DND-41 (cell line): ENCODE results near the gene CASP8AP2.

Source experiments
- ATAC-seq: fragments of 200-7000 bp; cut with Tn5 transposase; 3 replicates; pipeline ENCODE4 v1.9.1; 2021; ENCODE audit warnings: low read depth; ENCODE audit not compliant: insufficient read depth
- DNase-seq: peaks from one replicate; pipeline ENCODE4 v3.0.0-alpha.2; 2020
- H2AFZ ChIP-seq: 2 replicates; pipeline ENCODE4 v1.6.0; 2012; ENCODE audit warnings: low read depth, low read length
- H3K27ac ChIP-seq: 2 replicates; pipeline ENCODE4 v1.5.1; 2012; ENCODE audit warnings: low read length, inconsistent platforms
- H3K27me3 ChIP-seq: fragments of 200-600 bp; sonication (generic); 2 replicates; pipeline ENCODE4 v1.6.0; 2012; ENCODE audit warnings: low read length, mild to moderate bottlenecking, inconsistent platforms; ENCODE audit not compliant: insufficient read depth, poor library complexity
- H3K36me3 ChIP-seq: 2 replicates; pipeline ENCODE4 v1.5.1; 2012; ENCODE audit warnings: low read length, inconsistent platforms; ENCODE audit not compliant: insufficient read depth
- H3K4me1 ChIP-seq: 2 replicates; pipeline ENCODE4 v1.5.1; 2012; ENCODE audit warnings: mild to moderate bottlenecking, low read length; ENCODE audit not compliant: insufficient read depth
- H3K4me2 ChIP-seq: 2 replicates; pipeline ENCODE4 v1.6.0; 2012; ENCODE audit warnings: mild to moderate bottlenecking, moderate library complexity, low read length, inconsistent platforms; ENCODE audit not compliant: insufficient read depth
- H3K4me3 ChIP-seq, 2 experiments: fragments of 200-600 bp in 1 of 2; shearing (Covaris generic) in 1 of 2; 2 replicates each; pipeline ENCODE4 v1.5.1; 2012 to 2016; ENCODE audit warnings: inconsistent platforms in 2 of 2, low read length in 2 of 2, mild to moderate bottlenecking in 2 of 2, low read depth in 1 of 2, moderate library complexity in 1 of 2
- H3K79me2 ChIP-seq: 2 replicates; pipeline ENCODE4 v1.6.0; 2012; ENCODE audit warnings: low read length, inconsistent platforms; ENCODE audit not compliant: insufficient read depth
- H3K9ac ChIP-seq: 2 replicates; pipeline ENCODE4 v1.6.0; 2012; ENCODE audit warnings: low read depth, mild to moderate bottlenecking, inconsistent platforms, low read length, moderate library complexity
- H3K9me3 ChIP-seq: 2 replicates; pipeline ENCODE4 v1.5.1; 2012; ENCODE audit warnings: low read length, moderate library complexity, mild to moderate bottlenecking, inconsistent platforms; ENCODE audit not compliant: insufficient read depth, severe bottlenecking
- H4K20me1 ChIP-seq: 2 replicates; pipeline ENCODE4 v1.6.0; 2012; ENCODE audit warnings: low read length; ENCODE audit not compliant: insufficient read depth
- EZH2 ChIP-seq: IDR thresholded peaks from 3 replicates; pipeline ENCODE4 v1.6.1; 2012; ENCODE audit warnings: borderline replicate concordance, low read depth, mild to moderate bottlenecking, moderate library complexity, low read length, inconsistent platforms; ENCODE audit not compliant: severe bottlenecking
- TF ChIP-seq, protein P1 (sequence below): IDR thresholded peaks from 2 replicates; pipeline ENCODE4 v1.5.1; 2012; ENCODE audit warnings: borderline replicate concordance, low read length, moderate library complexity, mild to moderate bottlenecking; ENCODE audit not compliant: poor library complexity, severe bottlenecking; ENCODE audit errors: extremely low read depth

The CASP8AP2 gene

DNA sequence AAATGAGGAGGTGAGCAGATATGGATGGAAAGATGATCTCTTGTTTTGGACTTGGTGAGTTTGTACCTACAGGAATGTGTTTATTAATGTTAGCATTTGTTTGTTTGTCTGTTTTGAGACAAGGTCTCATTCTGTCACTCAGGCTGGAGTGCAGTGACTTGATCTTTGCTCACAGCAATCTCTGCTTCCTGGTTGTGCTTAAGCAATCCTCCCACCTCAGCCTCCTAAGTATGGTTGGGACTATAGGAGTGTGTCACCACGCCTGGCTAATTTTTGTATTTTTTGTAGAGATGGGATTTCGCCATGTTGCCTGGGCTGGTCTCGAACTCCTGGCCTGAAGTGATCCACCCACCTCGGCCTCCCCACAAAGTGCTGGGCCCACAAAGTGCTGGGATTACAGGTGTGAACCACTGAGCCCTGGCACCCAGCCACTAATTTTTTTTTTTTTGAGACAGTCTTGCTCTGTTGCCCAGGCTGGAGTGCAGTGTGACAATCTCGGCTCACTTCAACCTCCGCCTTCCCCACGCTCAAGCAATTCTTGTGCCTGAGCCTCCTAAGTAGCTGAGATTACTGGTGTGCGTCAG, 7.1 kb downstream of the CASP8AP2 start:
- Histone ChIP-seq H3K79me2 (peaks cover 92% of the 10 kb centered on the region), H4K20me1 (peaks cover 31% of the 10 kb centered on the region; the same call in 1 of the 2 replicates), H3K4me3 (no peak overlapping the region), H3K4me2 (no peak overlapping the region), H3K9me3 (no peaks in the 10 kb centered on the region), H3K36me3 (peaks cover 66% of the 10 kb centered on the region), H3K4me1 (peaks cover 10% of the 10 kb centered on the region; the same call in 1 of the 2 replicates), H3K9ac (no peak overlapping the region), H3K27me3 (no peaks in the 10 kb centered on the region), H3K27ac (no peak overlapping the region), H2AFZ (no peak overlapping the region)
- 0 out of 3 replicates have a peak, but pooled peaks have one; percentile 20 for ATAC-seq
- TF ChIP-seq EZH2 = no peak
- TF ChIP-seq, protein P1, sequence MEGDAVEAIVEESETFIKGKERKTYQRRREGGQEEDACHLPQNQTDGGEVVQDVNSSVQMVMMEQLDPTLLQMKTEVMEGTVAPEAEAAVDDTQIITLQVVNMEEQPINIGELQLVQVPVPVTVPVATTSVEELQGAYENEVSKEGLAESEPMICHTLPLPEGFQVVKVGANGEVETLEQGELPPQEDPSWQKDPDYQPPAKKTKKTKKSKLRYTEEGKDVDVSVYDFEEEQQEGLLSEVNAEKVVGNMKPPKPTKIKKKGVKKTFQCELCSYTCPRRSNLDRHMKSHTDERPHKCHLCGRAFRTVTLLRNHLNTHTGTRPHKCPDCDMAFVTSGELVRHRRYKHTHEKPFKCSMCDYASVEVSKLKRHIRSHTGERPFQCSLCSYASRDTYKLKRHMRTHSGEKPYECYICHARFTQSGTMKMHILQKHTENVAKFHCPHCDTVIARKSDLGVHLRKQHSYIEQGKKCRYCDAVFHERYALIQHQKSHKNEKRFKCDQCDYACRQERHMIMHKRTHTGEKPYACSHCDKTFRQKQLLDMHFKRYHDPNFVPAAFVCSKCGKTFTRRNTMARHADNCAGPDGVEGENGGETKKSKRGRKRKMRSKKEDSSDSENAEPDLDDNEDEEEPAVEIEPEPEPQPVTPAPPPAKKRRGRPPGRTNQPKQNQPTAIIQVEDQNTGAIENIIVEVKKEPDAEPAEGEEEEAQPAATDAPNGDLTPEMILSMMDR = no peak
- DNase-seq = no peak

- H4K20me1 ChIP-seq = peaks cover 41% of the 10 kb centered on the region
- H3K27ac ChIP-seq = no peak overlapping the region
- TF ChIP-seq, protein P1 = no peak
- TF ChIP-seq EZH2 = no peak
- H2AFZ ChIP-seq = no peak overlapping the region
- 0 out of 2 replicates have a peak, but pooled peaks cover 5% of the 10 kb centered on the region for H3K4me1 ChIP-seq
- ATAC-seq = peak; percentile 28; the same call in 1 of the 3 replicates
- no peak for DNase-seq
- no peaks in the 10 kb centered on the region for H3K9me3 ChIP-seq
- H3K79me2 ChIP-seq = peaks cover 97% of the 10 kb centered on the region
- H3K27me3 ChIP-seq = no peaks in the 10 kb centered on the region
- no peak overlapping the region for H3K4me2 ChIP-seq
- no peak overlapping the region for H3K4me3 ChIP-seq
- H3K36me3 ChIP-seq = peaks cover 47% of the 10 kb centered on the region
- no peak overlapping the region for H3K9ac ChIP-seq
Observed at GRCh38 chr6:89840538-89840937, 10.9 kb downstream of the CASP8AP2 start.

- H3K4me3 ChIP-seq = no peak overlapping the region
- peaks cover 45% of the 10 kb centered on the region for H4K20me1 ChIP-seq
- H3K9me3 ChIP-seq = no peaks in the 10 kb centered on the region
- no peak for TF ChIP-seq EZH2
- TF ChIP-seq, protein P1 = no peak
- H3K9ac ChIP-seq = no peak overlapping the region
- H3K36me3 ChIP-seq = peaks cover 48% of the 10 kb centered on the region
- no peak for ATAC-seq
- H3K27me3 ChIP-seq = no peaks in the 10 kb centered on the region
- H3K79me2 ChIP-seq = peaks cover 97% of the 10 kb centered on the region
- no peak for DNase-seq
- no peak overlapping the region for H3K4me2 ChIP-seq
- no peak overlapping the region for H3K27ac ChIP-seq
- 0 out of 2 replicates have a peak, but pooled peaks cover 5% of the 10 kb centered on the region for H3K4me1 ChIP-seq
- H2AFZ ChIP-seq = no peak overlapping the region
Observed at GRCh38 chr6:89842228-89842627, 12.5 kb downstream of the CASP8AP2 start.
